Prostate gland (tissue), 2 donors: ENCODE data around the gene TMPRSS9.

Experiments used
- POLR2A ChIP-seq: fragments of 450-650 bp; IDR thresholded peaks from one replicate; pipeline ENCODE4 v1.6.1; 2016; ENCODE audit warnings: antibody characterized with exemption, mild to moderate bottlenecking
- POLR2AphosphoS5 ChIP-seq: sonication (generic); formaldehyde crosslinking; IDR thresholded peaks from one replicate; pipeline ENCODE4 v1.6.1; 2017; ENCODE audit warnings: antibody characterized with exemption
- TF ChIP-seq, protein P1 (sequence below), 4 experiments: fragments of 200-600 bp in 2 of 4; fragments of 450-650 bp in 2 of 4; sonication (generic) in 2 of 4; IDR thresholded peaks; 1 replicate in 3 of 4; 2 replicates in 1 of 4; pipeline ENCODE4 v1.5.1; 2016 to 2019; ENCODE audit warnings: antibody characterized with exemption in 4 of 4, mild to moderate bottlenecking in 2 of 4, moderate library complexity in 2 of 4

DNA sequence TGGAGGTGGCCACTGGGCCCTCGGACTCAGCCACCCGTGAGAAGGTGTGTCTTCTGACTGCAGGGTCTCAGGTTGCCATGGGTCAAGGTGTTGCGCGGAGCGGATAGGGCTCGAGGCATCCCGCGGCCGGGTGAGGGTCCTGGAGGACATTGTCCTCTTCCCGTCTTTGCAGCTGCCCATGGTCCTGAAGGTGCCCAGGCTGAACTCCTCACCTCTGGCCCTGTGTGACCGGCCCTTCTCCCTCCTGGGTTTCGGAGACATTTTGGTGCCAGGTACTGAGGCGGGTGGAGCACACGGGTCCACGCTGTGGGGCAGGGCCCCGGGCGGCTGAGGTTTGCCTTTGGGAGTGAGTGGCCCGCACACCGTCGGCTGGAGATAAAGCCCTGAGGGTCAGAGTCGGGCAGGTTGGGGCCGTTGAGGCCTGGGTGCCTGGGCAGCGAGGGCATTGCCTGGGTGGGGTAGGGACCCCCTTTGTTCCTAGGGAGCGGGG is 15.6 kb upstream of the TMPRSS9 start:
- TF ChIP-seq, protein P1, sequence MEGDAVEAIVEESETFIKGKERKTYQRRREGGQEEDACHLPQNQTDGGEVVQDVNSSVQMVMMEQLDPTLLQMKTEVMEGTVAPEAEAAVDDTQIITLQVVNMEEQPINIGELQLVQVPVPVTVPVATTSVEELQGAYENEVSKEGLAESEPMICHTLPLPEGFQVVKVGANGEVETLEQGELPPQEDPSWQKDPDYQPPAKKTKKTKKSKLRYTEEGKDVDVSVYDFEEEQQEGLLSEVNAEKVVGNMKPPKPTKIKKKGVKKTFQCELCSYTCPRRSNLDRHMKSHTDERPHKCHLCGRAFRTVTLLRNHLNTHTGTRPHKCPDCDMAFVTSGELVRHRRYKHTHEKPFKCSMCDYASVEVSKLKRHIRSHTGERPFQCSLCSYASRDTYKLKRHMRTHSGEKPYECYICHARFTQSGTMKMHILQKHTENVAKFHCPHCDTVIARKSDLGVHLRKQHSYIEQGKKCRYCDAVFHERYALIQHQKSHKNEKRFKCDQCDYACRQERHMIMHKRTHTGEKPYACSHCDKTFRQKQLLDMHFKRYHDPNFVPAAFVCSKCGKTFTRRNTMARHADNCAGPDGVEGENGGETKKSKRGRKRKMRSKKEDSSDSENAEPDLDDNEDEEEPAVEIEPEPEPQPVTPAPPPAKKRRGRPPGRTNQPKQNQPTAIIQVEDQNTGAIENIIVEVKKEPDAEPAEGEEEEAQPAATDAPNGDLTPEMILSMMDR (IDR thresholded peaks at IDR 0.05) = no peak
- TF ChIP-seq POLR2AphosphoS5 (no peak), POLR2A (no peak)
